PFSK-1 (cell line): ENCODE measurements around the gene PPP4C.

ENCODE experiments used
- FOXP2 ChIP-seq: optimal IDR thresholded peaks from 2 replicates; pipeline ENCODE3; 2011; ENCODE audit warnings: borderline replicate concordance, control low read depth, inconsistent platforms; ENCODE audit not compliant: insufficient read depth; ENCODE audit errors: extremely low read length, extremely low read depth
- POLR2AphosphoS5 ChIP-seq: IDR thresholded peaks from 2 replicates; pipeline ENCODE4 v1.6.1; 2012; ENCODE audit warnings: low read depth, mild to moderate bottlenecking, control low read depth, low read length, moderate library complexity
- REST ChIP-seq, 2 experiments: IDR thresholded peaks; 2 replicates each; pipeline versions ENCODE4 v1.6.1 to v1.8.0; 2011 to 2012; ENCODE audit warnings: low read depth in 2 of 2, low read length in 2 of 2, control low read depth in 1 of 2, inconsistent platforms in 1 of 2, mild to moderate bottlenecking in 1 of 2, moderate library complexity in 1 of 2; ENCODE audit not compliant: insufficient read depth in 1 of 2
- SIN3A ChIP-seq: IDR thresholded peaks from 2 replicates; pipeline ENCODE4 v1.6.1; 2012; ENCODE audit warnings: mild to moderate bottlenecking, low read length, moderate library complexity, borderline replicate concordance; ENCODE audit not compliant: insufficient read depth
- TAF1 ChIP-seq: IDR thresholded peaks from 2 replicates; pipeline ENCODE4 v1.6.1; 2012; ENCODE audit warnings: low read length, control low read depth, borderline replicate concordance; ENCODE audit not compliant: insufficient read depth

- TF ChIP-seq TAF1, result peak; percentile 87; the same call in 1 of the 2 replicates
- TF ChIP-seq POLR2AphosphoS5, result peak; percentile 74
- no peak; a peak in 1 of 4 replicates for TF ChIP-seq REST (IDR thresholded peaks at IDR 0.05; ENCODE audit: insufficient read depth in 1 of 2, low read depth in 2 of 2, low read length in 2 of 2)
- peak; percentile 77 for TF ChIP-seq FOXP2
- TF ChIP-seq SIN3A, result no peak
Measured at GRCh38 chr16:30065102-30065942, 10.5 kb upstream of the PPP4C start, which contains the start of gene ALDOA.
